Measurements from ENCODE around the gene SMOC2.

The SMOC2 gene

GRCh38 chr6:168624540-168624939 is 183.6 kb downstream of the SMOC2 start:
- no peak for DNase-seq (ENCODE audit: extremely low read depth, low read depth)

GRCh38 chr6:168624948-168625347 is 184.0 kb downstream of the SMOC2 start:
- no peak for DNase-seq (ENCODE audit: extremely low read depth, low read depth)
- TF ChIP-seq, protein P1, sequence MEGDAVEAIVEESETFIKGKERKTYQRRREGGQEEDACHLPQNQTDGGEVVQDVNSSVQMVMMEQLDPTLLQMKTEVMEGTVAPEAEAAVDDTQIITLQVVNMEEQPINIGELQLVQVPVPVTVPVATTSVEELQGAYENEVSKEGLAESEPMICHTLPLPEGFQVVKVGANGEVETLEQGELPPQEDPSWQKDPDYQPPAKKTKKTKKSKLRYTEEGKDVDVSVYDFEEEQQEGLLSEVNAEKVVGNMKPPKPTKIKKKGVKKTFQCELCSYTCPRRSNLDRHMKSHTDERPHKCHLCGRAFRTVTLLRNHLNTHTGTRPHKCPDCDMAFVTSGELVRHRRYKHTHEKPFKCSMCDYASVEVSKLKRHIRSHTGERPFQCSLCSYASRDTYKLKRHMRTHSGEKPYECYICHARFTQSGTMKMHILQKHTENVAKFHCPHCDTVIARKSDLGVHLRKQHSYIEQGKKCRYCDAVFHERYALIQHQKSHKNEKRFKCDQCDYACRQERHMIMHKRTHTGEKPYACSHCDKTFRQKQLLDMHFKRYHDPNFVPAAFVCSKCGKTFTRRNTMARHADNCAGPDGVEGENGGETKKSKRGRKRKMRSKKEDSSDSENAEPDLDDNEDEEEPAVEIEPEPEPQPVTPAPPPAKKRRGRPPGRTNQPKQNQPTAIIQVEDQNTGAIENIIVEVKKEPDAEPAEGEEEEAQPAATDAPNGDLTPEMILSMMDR (IDR thresholded peaks at IDR 0.05; ENCODE audit: low read depth, low read length): no peak

More at GRCh38 chr6:168624540-168624939, 183.6 kb downstream of the SMOC2 start:
- TF ChIP-seq, protein P1 (IDR thresholded peaks at IDR 0.05; ENCODE audit: low read depth, low read length): no peak

DNA sequence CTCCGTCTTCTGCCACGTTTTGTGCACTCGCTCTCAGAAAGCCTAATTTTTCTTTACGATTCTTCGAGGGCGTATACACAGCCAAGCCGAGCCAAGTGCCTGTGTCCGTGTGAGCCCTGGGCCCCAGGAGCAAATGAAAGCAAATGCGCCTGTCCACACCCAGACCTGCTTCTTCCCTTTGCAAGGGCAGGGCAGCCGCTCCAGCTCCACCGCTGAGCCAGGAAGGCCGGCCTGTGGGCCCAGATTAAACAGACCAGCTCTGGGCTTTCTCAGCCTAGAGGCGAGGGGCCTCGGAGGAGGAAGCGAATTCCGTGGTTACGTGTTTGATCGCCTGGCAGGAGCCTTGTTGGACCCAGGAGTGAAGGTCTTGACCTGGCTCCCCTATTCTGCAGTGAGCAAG is 184.6 kb downstream of the SMOC2 start:
- TF ChIP-seq, protein P1 (IDR thresholded peaks at IDR 0.05; ENCODE audit: low read depth, low read length): no peak
- no peak for DNase-seq (ENCODE audit: extremely low read depth, low read depth)

- no peak for DNase-seq (ENCODE audit: extremely low read depth, low read depth)
- TF ChIP-seq, protein P1 (IDR thresholded peaks at IDR 0.05; ENCODE audit: low read depth, low read length): no peak
These were observed 185.1 kb downstream of the SMOC2 start for GRCh38 chr6:168626046-168626602.

- no peak for DNase-seq (ENCODE audit: extremely low read depth, low read depth)
- TF ChIP-seq, protein P1 (IDR thresholded peaks at IDR 0.05; ENCODE audit: low read depth, low read length): no peak
These were observed 186.7 kb downstream of the SMOC2 start for GRCh38 chr6:168627506-168628175.

DNA sequence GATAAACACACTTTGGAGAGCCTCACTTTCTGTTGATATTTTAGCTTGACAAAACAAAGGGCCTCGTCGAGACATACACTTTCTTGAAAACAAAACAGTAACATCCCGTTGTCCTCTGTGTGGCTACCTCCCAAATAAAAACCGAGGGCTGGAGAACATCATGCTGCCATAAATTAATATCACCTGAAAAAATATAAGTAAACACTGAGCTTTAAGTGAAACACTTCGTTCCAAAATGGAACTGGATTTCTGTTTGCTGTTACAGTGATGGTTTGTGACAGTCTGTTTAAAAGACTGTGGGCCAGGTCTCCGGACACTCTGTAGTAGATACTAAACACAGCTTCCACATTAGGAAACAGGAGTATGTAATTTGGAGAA is 187.2 kb downstream of the SMOC2 start:
- DNase-seq (ENCODE audit: extremely low read depth, low read depth): no peak
- TF ChIP-seq, protein P1 (IDR thresholded peaks at IDR 0.05; ENCODE audit: low read depth, low read length): no peak

- no peak for DNase-seq (ENCODE audit: extremely low read depth, low read depth)
- TF ChIP-seq, protein P1 (IDR thresholded peaks at IDR 0.05; ENCODE audit: low read depth, low read length): no peak
These were observed 187.8 kb downstream of the SMOC2 start for GRCh38 chr6:168628732-168629245.

All from AG09319 (cell line).